A204.1 (cell line): ENCODE data around the gene SLC25A29.
"Not testable (repeated sequence)": the region's sequence is repeated elsewhere in the genome, so short reads cannot be mapped to it uniquely, and the experiment has no call there.

Experiments used
- FAIRE-seq: peaks from 2 replicates; lab custom pipeline; 2012; peaks lifted over from hg19 to GRCh38; lab: Jason Lieb, UNC

Gene SLC25A29

DNA sequence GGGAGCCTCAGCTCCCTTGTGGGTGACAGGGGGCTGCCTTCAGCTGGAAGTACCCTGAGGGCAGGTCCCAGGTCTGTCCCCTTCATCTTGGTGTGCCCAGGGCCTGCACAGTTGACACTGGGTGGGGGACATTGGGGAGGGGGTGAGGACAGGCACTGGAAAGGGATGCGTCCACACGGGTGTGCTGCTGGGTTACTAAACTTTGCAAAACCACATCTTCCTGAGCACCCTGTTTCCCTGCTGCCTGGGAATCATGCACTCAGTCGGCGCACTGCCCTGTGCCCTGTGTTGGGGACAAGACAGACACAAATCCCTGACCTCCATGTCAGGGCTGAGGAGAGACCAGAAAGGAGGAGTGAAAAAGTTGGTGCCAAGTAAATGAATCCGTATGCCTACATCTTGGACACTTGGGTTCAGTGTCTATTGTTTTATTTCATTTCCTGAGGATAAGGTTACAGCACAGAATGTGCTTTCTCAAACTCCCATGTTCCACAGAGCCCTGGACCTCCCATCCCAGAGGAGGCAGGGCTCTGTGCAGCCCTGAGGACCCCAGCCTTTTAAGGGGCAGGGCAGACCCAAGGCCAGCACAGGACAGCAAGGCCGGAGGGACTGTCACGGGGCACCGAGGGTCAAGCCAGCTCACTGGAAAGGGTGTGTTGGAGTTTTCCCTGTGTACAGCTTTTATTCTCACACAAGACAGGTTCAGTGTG lies 2.9 kb upstream of the SLC25A29 start:
- no peak for FAIRE-seq

DNA sequence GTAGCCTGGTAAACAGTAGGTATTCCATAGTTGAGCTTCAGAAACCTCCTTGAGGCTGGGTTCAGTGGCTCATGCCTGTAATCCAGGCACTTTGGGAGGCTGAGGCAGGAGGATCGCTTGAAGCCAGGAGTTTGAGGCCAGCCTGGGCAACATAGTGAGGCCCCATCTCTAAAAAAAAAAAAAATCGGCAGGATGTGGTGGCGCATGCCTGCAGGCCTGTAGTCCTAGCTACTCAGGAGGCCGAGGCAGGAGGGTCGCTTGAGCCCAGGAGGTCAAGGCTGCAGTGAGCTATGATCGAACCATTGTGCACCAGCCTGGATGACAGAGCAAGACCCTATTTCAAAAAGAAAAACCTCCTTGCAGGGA lies 2.2 kb upstream of the SLC25A29 start:
- FAIRE-seq, result not testable (repeated sequence)

DNA sequence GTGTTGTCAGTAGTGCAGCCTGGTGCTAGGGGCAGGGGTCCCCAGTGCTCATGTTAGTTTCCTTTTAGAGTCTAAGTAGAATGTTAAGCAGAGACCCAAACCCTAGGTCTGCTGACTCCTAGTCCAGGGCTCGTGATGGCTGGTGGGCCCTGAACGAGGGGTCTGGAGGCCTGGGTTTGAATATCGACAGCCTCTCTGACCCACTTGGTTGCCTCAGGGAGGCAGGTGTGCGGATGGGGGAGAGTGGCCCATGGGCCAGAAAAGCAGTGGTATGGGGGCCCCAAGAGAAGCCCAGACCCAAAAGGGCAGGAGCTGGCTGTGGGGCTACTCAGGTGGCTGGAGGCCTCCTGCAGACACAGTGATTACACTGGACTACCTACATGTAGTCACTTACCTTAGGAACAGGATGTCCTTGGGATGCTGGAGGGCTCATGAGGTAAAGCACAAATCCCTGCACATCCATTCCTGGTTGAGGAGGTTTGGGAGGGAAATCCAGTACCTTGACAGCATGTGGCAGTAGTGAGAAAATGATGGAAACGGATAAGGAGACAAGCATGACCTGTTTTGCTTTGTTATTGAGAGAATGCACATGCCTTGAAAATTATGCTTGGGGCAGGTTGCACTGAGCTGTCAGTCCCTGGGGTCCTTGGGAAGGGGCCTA lies 1.7 kb upstream of the SLC25A29 start:
- no peak for FAIRE-seq

DNA sequence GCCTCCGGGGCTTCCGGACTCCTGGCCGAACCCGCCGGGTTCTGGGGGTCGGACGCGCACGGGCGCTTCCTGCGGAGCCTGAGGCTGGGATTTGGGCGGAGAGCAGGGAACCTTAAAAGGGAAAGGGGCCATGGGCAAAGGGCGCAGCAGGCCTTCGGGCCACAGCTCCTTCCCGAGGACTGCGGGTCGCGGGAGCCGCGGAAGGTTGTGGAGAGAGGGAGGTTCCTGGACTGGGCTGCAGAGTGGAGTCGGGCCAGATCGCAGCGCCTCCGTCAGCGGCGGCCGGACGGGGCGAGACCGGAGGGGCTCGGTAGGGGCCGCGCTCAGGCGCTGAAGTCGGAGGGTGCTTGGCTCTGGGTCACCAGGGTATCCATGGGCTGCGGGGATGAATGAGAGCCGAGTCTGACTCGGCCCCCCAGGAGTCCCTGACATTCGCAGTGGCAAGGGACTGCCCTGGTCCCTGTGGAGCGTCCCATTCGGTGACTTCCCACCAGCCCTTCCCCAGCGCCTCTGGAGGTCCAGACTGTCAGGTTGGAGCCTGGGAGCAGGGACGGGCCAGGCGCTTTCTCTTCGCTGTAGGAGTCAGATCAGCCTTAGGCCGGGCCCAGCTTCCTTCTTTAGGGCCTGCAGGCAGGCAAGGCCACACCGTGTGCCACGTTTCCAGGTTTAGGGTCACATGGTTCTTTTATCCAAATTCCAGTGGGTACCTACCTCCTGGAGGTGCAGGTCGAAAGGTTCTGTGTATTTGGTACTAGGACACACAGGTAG lies 938 bp upstream of the SLC25A29 start:
- FAIRE-seq, result no peak

DNA sequence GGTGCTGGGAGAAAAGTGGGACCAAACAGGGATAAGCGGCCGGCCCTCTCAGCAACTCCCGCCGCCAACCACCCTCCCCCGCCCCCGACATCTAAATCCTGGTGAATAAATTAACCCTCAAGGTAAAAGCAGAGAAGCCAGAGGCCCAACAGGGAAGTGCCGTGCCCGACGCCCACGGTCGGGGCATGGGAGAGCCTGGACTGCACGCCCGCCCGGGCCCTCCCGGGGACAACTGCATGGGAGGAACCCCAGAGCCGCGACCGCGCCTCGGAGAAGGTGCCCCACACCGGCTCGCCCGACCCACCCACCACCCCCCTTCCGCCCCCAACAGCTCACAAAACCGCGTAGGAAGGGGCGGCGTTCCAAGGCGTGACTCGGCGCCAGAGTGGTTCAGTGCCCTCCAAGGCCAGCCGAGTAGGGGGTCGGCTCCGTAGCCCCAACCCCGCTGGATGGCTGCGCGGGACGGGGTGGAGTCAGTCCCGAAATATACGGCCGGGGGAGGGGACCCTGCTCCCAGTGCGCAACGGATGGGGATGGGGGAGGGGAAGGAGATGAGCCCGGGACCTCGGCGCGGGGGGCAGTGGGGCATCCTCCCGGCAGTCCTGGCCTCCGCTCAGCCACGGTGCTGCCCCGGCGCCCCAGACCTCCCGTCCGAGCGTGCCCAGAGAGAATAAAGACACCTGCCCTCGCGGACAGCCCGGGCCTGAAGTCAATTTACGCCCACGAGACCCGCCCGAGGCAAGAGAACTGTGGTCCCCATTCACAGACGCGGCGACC lies 732 bp downstream of the SLC25A29 start:
- no peak for FAIRE-seq

DNA sequence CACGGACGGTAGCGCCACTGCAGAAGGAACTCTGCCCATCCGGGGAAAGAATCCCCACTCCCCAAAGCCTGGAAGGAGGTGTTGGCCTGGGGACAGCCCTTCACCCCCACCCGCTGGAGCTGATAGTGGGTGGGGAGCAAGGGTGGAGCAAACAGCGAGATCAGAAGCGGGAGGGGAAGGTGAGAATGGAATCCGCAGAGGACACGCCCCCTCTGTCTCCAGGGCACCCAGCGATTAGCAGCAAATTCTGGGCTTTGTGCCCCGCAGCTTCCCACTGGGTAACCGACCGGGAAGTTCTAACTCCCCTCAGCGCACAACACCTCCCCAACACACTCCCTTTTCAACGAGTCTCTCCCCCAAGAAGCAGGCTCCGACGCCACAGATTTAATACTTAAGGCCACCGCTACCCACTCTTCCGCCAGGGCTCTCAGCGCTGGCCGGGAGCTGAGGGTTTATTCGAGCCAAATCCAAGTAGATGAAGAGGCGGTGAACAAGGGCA lies 1.4 kb downstream of the SLC25A29 start:
- FAIRE-seq, result no peak

DNA sequence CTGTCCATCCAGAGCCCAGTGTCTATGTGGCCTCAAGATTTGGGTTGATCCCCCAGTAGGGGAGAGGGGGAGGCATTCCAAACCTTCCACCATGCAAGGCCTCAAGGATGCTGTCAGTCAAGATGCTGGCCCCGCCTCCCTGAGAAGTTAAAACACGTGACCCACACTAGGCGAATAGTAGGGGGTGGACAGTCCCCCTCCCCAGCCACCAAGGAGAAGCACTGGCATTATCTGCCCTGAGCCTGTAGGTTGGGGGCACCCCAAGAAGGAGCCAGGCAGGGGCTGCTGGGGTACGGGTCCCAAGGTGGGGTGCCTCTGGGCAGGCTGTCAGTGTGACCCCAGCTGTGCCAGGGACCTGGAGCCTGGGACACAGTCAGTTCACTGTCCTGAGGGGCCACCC lies 2.3 kb downstream of the SLC25A29 start:
- no peak for FAIRE-seq

DNA sequence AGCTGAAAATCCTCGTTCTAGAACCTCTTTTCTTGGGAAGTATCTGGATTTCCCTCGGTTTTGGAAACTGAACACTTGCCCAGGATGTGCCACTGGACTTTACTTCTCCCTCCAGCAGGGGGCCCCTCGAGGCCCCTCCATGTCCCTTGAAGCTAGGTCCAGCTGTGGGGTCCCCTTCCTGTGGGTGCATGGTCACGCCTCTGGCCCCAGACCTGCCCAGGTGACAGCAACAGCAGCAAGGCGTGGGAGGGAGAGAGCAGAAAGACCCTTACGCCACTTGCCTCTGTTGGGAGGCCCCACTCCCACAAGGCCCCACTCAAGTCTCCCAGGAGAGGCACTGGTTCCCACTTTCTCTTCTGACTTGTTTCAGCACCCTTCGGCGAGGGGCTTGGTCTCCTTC lies 3.1 kb downstream of the SLC25A29 start:
- no peak for FAIRE-seq

DNA sequence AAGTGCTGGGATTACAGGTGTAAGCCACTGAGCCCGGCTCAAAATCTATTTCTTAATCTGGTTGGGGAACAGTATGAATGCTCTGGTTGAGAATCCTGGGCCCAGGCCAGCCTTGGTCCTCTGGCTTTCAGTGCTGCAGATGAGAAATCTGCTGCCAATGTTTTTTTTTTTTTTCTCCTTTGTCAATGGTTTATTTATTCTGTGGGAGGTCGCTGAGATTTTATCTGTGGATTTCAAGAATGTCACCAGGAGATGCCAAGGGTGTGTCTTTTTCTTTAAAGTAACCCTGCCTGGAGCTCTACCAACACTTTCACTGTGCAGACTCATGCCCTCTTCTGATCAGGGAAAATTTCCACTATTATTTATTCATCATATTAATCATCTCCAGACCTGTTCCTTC lies 3.6 kb downstream of the SLC25A29 start:
- no peak for FAIRE-seq

DNA sequence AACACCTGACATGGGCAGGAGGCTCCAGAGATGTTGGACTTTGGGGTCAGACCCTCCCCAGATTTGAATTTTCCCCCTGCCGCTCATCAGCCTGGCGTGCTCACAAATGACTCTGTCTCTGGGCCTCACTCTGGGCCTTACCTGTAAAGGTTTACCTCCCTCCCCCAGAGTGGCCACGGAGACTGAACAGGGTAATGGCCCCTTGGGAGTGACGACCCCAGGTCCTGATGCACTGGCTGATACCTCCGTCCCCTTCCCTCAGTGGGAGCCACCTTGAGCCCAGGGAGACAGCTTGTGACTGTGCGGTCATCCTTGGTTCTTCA lies 7.0 kb downstream of the SLC25A29 start:
- no peak for FAIRE-seq

DNA sequence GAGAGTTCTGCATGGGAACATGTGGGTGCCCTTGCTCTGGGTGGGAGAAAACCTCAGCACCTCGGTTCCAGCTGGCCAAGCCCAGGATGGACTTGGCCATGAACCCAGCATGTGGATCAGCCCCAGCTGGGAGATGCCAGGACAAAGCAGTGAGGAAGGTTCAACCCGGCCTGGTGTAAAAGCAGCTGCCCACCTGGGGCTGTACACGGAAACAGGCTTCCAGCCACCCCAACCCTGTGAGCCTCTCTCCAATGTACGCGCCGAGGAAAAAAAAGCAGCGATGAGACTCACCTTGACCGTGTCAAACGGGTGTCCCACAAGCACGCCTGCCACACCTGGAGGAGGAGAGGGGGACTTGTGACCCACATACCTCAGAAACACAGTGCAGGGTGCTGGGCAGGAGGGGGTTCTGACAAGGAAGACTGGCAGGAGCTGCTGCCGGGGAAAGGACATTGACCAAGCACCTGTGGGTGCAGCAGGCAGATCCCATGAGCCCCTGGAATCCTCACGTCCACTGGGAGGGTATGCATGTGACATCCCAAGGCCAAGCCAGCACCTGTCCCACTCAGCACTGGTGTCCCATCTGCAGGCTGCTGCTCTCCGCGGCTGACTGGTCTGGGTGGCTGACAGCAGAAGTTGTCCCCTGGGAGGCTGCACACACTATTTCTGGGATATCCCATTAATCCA lies 7.5 kb downstream of the SLC25A29 start:
- FAIRE-seq, result no peak

DNA sequence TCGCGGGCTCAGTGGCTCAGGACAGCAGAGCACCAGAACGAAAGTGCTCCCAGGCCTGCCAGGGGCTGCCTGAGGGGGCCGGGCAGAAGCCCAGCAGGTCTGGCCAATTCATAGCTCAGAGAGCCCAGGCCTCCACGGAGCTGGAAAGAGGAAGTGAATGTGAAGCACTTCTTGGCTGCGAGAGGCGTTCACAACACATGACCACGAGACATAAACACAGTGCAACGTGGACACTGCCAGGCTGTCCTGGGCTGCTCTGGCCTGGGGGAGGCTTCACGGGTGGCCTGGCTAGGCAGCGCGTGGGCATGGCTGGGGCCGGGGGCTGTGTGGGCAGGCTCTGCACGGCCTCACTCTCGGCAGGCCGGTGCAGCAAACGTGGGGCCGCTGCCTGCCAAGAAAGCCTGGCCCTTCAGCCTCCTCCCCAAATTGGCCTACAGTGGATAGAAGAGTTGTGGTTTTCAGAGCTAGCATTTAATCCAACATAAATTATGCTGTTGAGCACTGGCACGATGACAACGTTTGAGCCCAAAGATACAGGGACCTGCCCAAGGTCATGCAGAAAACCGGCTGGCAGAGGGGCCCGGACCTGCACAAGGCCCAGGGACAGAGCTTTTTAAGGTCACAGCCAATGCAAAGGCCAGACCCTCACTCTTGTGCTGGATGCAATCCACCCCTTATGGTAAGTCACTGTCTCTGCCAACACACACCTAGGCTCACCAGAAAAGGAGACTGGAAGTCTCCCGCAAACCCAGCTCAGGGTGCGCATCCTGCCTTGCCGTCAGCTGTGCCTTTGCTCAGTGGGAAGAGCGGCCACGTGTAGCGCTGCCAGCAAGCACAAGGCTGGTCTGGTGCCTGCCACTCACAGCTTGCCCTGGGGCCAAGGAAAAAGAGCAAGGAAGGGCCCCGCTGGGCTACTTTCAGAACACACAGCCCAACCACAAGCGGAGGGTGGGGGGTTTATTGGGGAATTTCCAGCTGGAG lies 8.6 kb downstream of the SLC25A29 start:
- no peak for FAIRE-seq

DNA sequence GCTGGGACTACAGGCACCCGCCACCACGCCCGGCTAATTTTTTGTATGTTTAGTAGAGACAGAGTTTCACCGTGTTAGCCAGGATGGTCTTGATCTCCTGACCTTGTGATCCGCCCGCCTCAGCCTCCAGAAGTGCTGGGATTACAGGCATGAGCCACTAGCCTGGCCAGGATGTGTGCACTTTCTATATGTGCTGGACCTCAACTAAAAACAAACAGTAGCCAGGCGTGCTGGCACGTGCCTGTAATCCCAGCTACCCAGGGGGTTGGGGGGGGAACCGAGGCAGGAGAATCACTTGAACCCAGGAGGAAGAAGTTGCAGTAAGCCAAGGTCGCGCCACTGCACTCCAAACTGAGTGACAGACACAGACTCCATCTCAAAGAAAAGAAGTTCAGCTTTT lies 9.5 kb downstream of the SLC25A29 start:
- not testable (repeated sequence) for FAIRE-seq

DNA sequence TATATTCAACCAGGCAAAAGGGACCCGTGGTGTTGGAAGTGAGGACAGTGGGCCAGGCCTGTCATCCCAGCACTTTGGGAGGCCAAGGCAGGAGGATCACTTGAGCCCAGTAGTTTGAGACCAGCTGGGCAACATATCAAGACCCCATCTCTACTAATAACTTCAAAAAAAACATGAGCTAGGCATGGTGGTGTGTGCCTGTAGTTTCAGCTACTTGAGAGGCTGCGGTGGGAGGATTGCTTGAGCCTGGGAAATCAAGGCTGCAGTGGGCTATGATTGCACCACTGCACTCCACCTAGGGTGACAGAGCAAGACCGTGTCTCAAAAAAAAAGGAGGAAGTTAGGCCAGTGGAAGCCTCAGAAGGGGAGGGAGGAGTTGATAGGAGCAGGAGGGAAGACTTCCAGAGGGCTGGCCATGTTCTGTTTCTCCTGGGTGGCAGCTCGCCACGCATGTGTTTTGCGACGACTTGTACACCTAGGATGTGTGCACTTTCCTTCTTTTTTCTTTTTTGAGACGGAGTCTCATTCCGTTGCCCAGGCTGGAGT lies 10.1 kb downstream of the SLC25A29 start:
- no peak for FAIRE-seq

DNA sequence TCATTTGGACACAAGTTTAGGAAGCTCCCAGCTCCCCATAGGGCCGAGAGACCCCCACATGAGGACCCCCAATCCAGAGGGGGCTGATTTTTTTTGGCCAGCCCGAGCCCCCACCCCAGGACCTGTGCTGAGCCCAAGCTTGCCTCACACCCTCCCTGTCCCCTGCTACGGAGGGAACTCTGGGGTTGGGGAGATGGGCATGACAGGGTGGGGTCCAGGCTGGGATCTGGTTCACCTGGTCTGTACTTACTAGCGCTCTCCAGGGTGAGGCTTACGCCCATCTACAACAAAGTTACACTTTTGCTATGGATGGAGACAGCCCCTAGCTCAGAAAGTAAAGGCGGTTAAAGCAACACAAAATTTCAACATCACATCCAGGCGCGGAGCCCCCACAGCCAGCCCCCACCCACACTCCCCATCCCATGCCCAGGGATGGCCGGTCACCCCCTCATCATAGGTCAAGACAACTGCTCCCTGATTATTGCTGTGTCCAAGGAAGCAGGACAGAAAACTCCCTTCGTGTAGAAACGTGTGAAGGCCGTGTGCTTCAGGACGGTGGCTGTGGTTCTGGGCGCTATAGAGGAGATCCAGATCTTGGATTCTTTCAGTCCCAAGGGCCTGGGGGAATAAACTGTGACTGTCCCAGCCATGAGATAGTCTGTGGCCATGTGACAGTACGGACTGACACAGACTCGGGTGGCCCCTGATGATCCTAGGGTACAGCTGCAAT lies 10.7 kb downstream of the SLC25A29 start:
- no peak for FAIRE-seq

DNA sequence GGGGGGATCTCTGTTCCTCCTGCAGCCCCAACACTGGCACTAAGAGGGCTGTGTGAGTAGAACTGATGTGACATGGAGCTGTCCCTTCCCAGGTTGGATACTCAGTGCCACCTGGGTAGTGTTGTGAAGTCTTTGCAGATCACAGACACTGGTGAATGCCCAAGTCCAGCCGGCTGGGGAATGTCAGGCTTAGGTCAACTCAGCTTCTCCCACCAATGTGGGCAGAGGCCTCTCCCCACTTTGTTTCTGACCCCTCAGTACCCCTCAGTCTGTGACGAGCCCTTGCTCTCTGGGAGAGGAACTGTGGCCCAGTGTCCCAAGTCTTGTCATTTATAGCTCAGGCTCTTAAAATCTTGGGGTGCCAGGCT lies 11.3 kb downstream of the SLC25A29 start:
- no peak for FAIRE-seq

DNA sequence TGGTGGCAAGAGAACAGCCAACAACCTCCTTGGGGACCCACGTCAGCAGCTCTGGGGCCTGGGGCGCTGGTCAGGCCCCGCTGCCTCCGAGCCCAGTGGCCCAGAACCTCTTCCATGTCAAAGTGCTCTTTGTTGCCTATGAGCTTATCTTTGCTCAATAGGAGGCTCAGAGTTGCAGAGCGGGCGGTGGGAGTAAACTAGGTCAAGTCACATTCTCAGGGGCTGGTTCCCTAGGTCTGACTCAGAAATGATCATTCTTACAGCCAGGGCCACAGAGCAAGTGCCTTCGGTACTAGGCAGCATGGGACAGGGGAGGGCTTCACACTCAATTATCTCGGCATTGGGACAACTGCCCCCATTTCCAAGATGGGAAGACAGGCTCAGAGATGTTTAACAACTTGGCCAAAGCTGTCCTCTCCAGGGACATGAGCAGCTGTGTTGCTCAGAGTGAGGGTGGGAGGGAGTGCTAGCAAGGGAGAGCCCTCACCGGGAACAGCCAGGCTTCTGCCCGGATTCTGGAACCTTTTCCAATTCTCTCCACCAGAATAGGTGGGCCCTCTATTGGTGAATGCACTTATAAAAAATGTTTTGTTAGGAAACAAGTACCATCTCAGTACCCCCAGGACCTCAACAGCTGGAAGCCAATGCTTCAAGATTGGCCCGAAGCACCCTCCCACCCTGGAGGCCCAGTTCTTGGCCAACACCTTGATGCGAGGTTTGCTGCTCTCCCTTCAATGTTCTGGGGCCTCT lies 11.9 kb downstream of the SLC25A29 start:
- no peak for FAIRE-seq

DNA sequence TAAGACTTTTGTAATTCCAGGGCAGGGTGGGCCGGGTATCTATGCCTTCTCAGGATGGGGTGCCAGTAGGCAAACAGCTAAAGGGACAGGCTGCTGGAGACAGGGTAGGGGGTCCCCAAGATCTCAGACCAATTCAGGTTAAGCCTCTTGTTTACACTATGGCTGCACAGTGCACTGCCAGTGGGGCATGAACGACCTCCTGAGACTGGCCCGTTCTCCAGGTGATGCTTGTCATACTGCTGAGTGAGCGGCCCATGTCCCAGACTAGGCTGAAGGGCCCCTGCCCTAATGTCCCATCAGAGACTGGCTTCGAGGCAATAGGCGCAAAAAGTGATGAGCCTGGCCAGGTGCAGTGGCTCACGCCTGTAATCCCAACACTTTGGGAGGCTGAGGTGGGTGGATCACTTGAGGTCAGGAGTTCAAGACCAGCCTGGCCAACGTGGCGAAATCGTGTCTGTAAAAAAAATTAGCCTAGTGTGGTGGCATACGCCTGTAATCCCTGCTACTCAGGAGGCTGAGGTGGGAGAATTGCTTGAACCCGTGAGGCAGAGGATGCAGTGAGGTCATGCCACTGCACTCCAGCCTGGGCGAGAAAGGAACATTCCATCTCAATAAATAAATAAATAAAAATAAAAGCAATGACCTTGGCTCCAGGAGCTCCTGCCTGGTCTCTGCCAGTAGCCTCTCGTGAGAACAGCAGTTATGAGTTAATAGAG lies 12.6 kb downstream of the SLC25A29 start:
- no peak for FAIRE-seq
